HEK293 (cell line): ENCODE measurements around the gene POC1B.

Experiments used
- CTCF ChIA-PET: fragments of 350-600 bp; formaldehyde crosslinking; extraction: SDS; loops from one replicate; lab custom pipeline; 2021; ENCODE audit warnings: antibody characterized with exemption; lab: Yijun Ruan, JAX
- POLR2A ChIA-PET: fragments of 300-600 bp; formaldehyde crosslinking; extraction: SDS; loops from one replicate; lab custom pipeline; 2020; ENCODE audit warnings: antibody characterized with exemption, inconsistent platforms; lab: Yijun Ruan, JAX
- H3K27ac ChIP-seq: fragments of 200-500 bp; sonication (Bioruptor generic); 2 replicates; pipeline ENCODE4 v1.5.1; 2014; ENCODE audit warnings: low read depth, low read length, control low read depth, inconsistent platforms; ENCODE audit errors: extremely low read depth
- H3K36me3 ChIP-seq, 2 experiments: fragments of 200-500 bp in 1 of 2; sonication (Bioruptor generic) in 1 of 2; 1 replicate in 1 of 2; 2 replicates in 1 of 2; pipeline ENCODE4 v1.5.1; 2014 to 2017; ENCODE audit warnings: inconsistent platforms in 2 of 2, low read length in 2 of 2; ENCODE audit not compliant: control insufficient read depth in 2 of 2, insufficient read depth in 1 of 2
- H3K4me1 ChIP-seq: fragments of 200-500 bp; sonication (Bioruptor generic); 2 replicates; pipeline ENCODE4 v1.5.1; 2014; ENCODE audit warnings: mild to moderate bottlenecking, low read length, inconsistent platforms; ENCODE audit not compliant: control insufficient read depth, insufficient read depth
- H3K4me3 ChIP-seq: 2 replicates; pipeline ENCODE4 v1.5.1; 2011; ENCODE audit warnings: low read depth, mild to moderate bottlenecking, control low read depth, low read length, moderate library complexity
- H3K9me3 ChIP-seq: fragments of 200-500 bp; sonication (Bioruptor generic); 2 replicates; pipeline ENCODE4 v1.5.1; 2014; ENCODE audit warnings: low read depth, low read length, inconsistent platforms; ENCODE audit not compliant: control insufficient read depth, insufficient read depth
- CTCF ChIP-seq: fragments of 450-650 bp; formaldehyde crosslinking; IDR thresholded peaks from 2 replicates; pipeline ENCODE4 v1.5.1; 2016; ENCODE audit warnings: missing biosample characterization, missing genetic modification characterization
- GLI2 ChIP-seq: fragments of 450-650 bp; formaldehyde crosslinking; IDR thresholded peaks from 2 replicates; pipeline ENCODE4; 2017; ENCODE audit warnings: missing biosample characterization, missing genetic modification characterization, low read depth, borderline replicate concordance
- IKZF3 ChIP-seq: fragments of 450-650 bp; IDR thresholded peaks from 2 replicates; pipeline ENCODE4 v1.5.0; 2018; ENCODE audit warnings: missing biosample characterization, mild to moderate bottlenecking, missing genetic modification characterization, moderate library complexity
- PRDM6 ChIP-seq: fragments of 450-650 bp; formaldehyde crosslinking; IDR thresholded peaks from 2 replicates; pipeline ENCODE4 v1.5.1; 2017; ENCODE audit warnings: missing biosample characterization, missing genetic modification characterization
- ZBTB21 ChIP-seq: fragments of 450-650 bp; formaldehyde crosslinking; IDR thresholded peaks from 2 replicates; pipeline ENCODE4 v1.5.1; 2017; ENCODE audit warnings: missing biosample characterization, missing genetic modification characterization
- ZBTB26 ChIP-seq: fragments of 450-650 bp; formaldehyde crosslinking; optimal IDR thresholded peaks from 2 replicates; pipeline ENCODE3; 2016; ENCODE audit warnings: missing biosample characterization, mild to moderate bottlenecking, missing genetic modification characterization
- ZBTB6 ChIP-seq: fragments of 450-650 bp; formaldehyde crosslinking; IDR thresholded peaks from 2 replicates; pipeline ENCODE4 v1.5.1; 2017; ENCODE audit warnings: missing biosample characterization, missing genetic modification characterization
- ZBTB8A ChIP-seq: fragments of 450-650 bp; formaldehyde crosslinking; IDR thresholded peaks from 2 replicates; pipeline ENCODE4 v1.5.1; 2016; ENCODE audit warnings: missing biosample characterization, missing genetic modification characterization
- ZFHX2 ChIP-seq: fragments of 450-650 bp; formaldehyde crosslinking; conservative IDR thresholded peaks from 2 replicates; pipeline ENCODE4 v1.5.1; 2016; ENCODE audit warnings: missing biosample characterization, missing genetic modification characterization
- ZNF140 ChIP-seq: fragments of 450-650 bp; formaldehyde crosslinking; IDR thresholded peaks from 2 replicates; pipeline ENCODE4 v1.5.1; 2016; ENCODE audit warnings: missing biosample characterization, missing genetic modification characterization
- ZNF354C ChIP-seq: fragments of 450-650 bp; formaldehyde crosslinking; IDR thresholded peaks from 2 replicates; pipeline ENCODE4 v1.5.1; 2016; ENCODE audit warnings: missing biosample characterization, missing genetic modification characterization, low read depth, borderline replicate concordance
- ZNF423 ChIP-seq: fragments of 450-650 bp; formaldehyde crosslinking; IDR thresholded peaks from 2 replicates; pipeline ENCODE4 v1.5.1; 2016; ENCODE audit warnings: missing biosample characterization, missing genetic modification characterization
- ZNF488 ChIP-seq: fragments of 450-650 bp; formaldehyde crosslinking; IDR thresholded peaks from 2 replicates; pipeline ENCODE4 v1.5.1; 2016; ENCODE audit warnings: missing biosample characterization, missing genetic modification characterization
- ZNF555 ChIP-seq: fragments of 450-650 bp; formaldehyde crosslinking; conservative IDR thresholded peaks from 2 replicates; pipeline ENCODE4 v1.5.1; 2017; ENCODE audit warnings: missing biosample characterization, mild to moderate bottlenecking, missing genetic modification characterization, inconsistent platforms
- ZNF600 ChIP-seq: fragments of 450-650 bp; formaldehyde crosslinking; IDR thresholded peaks from 2 replicates; pipeline ENCODE4 v1.5.1; 2016; ENCODE audit warnings: missing biosample characterization, missing genetic modification characterization
- ZNF624 ChIP-seq: fragments of 450-650 bp; formaldehyde crosslinking; IDR thresholded peaks from 2 replicates; pipeline ENCODE4 v1.5.1; 2017; ENCODE audit warnings: missing biosample characterization, missing genetic modification characterization
- ZNF654 ChIP-seq: fragments of 450-650 bp; formaldehyde crosslinking; IDR thresholded peaks from 2 replicates; pipeline ENCODE4 v1.5.1; 2016; ENCODE audit warnings: low read depth, missing biosample characterization, missing genetic modification characterization
- ZNF658 ChIP-seq: fragments of 450-650 bp; formaldehyde crosslinking; IDR thresholded peaks from 2 replicates; pipeline ENCODE4; 2016; ENCODE audit warnings: missing biosample characterization, missing genetic modification characterization
- ZNF660 ChIP-seq: fragments of 450-650 bp; IDR thresholded peaks from 2 replicates; pipeline ENCODE4 v1.5.1; 2018; ENCODE audit warnings: missing biosample characterization, mild to moderate bottlenecking, missing genetic modification characterization
- ZNF677 ChIP-seq: fragments of 450-650 bp; IDR thresholded peaks from 2 replicates; pipeline ENCODE4 v1.5.0; 2018; ENCODE audit warnings: missing biosample characterization, mild to moderate bottlenecking, missing genetic modification characterization, moderate library complexity
- ZNF785 ChIP-seq: fragments of 450-650 bp; formaldehyde crosslinking; IDR thresholded peaks from 2 replicates; pipeline ENCODE4 v1.5.1; 2016; ENCODE audit warnings: missing biosample characterization, missing genetic modification characterization
- ZSCAN18 ChIP-seq: fragments of 450-650 bp; formaldehyde crosslinking; IDR thresholded peaks from 2 replicates; pipeline ENCODE4 v1.5.1; 2016; ENCODE audit warnings: missing biosample characterization, missing genetic modification characterization
- ZSCAN30 ChIP-seq: fragments of 450-650 bp; IDR thresholded peaks from 2 replicates; pipeline ENCODE4 v1.5.1; 2018; ENCODE audit warnings: missing biosample characterization, mild to moderate bottlenecking, missing genetic modification characterization, moderate library complexity

Gene POC1B

GRCh38 chr12:89529738-89530137, 3.9 kb upstream of the POC1B start:
- Histone ChIP-seq H3K9me3 (no peaks in the 10 kb centered on the region), H3K4me3 (no peak overlapping the region), H3K36me3 (no peaks in the 10 kb centered on the region), H3K4me1 (no peaks in the 10 kb centered on the region), H3K27ac (no peak overlapping the region)
- ChIA-PET CTCF (interaction anchor here (0.7 to 4.2 kb wide), 11 partner anchors 9 to 512 kb away, joined by 3 to 22 read pairs (median 4); no protein-coding TSS in a partner anchor), POLR2A (no interaction called here)
- TF ChIP-seq ZSCAN30 (tag by site-specific recombination), result 0 out of 2 replicates have a peak, but pooled peaks have one; percentile 32
- TF ChIP-seq CTCF (tag by site-specific recombination), result peak; percentile 44; the same call in 1 of the 2 replicates
- TF ChIP-seq ZNF677, result no peak
- peak; percentile 91 for TF ChIP-seq ZNF654 (tag by site-specific recombination)
- TF ChIP-seq ZNF423, result no peak
- TF ChIP-seq ZSCAN18, result no peak
- TF ChIP-seq ZNF660 (tag by site-specific recombination), result 0 out of 2 replicates have a peak, but pooled peaks have one; percentile 37
- TF ChIP-seq ZNF785, result no peak

- Histone ChIP-seq H3K27ac (no peak overlapping the region), H3K4me1 (no peaks in the 10 kb centered on the region), H3K9me3 (no peaks in the 10 kb centered on the region), H3K36me3 (peaks cover 0 to 6% of the 10 kb centered on the region in 2 experiments; a peak in 1 of 3 replicates), H3K4me3 (no peak overlapping the region)
- TF ChIP-seq ZNF354C (no peak), ZNF555 (no peak), ZNF488 (no peak), ZSCAN30 (tag by site-specific recombination) (no peak)
- ChIA-PET CTCF (interaction anchor here (0.8 to 4.7 kb wide), 5 partner anchors 58 to 511 kb away, joined by 3 to 22 read pairs (median 14); no protein-coding TSS in a partner anchor), POLR2A (no interaction called here)
Measured at GRCh38 chr12:89528434-89528833, 2.6 kb upstream of the POC1B start.

GRCh38 chr12:89525305-89525823, 483 bp downstream of the POC1B start:
- Histone ChIP-seq H3K4me3 (peak overlapping the region; percentile 87), H3K4me1 (no peaks in the 10 kb centered on the region), H3K36me3 (peaks cover 0 to 25% of the 10 kb centered on the region in 2 experiments; a peak in 1 of 3 replicates), H3K27ac (peak overlapping the region; percentile 78), H3K9me3 (no peaks in the 10 kb centered on the region)
- POLR2A ChIA-PET, result interaction anchor here (0.6 to 1.9 kb wide), 5 partner anchors 70 to 1587 kb away, joined by 3 to 4 read pairs (median 4); no protein-coding TSS in a partner anchor
- CTCF ChIA-PET, result interaction anchor here (0.6 to 4.7 kb wide), 12 partner anchors 9 to 899 kb away, joined by 3 to 18 read pairs (median 4); no protein-coding TSS in a partner anchor
- TF ChIP-seq ZBTB26 (tag by site-specific recombination) (peak; percentile 54), ZNF600 (tag by site-specific recombination) (peak; percentile 11; the same call in 1 of the 2 replicates), ZBTB8A (tag by site-specific recombination) (peak; percentile 88), IKZF3 (tag by site-specific recombination) (peak; percentile 10; the same call in 1 of the 2 replicates), PRDM6 (no peak), ZFHX2 (tag by site-specific recombination) (no peak), ZNF658 (no peak), GLI2 (0 out of 2 replicates have a peak, but pooled peaks have one; percentile 25), ZBTB6 (tag by site-specific recombination) (peak; percentile 59), ZNF140 (tag by site-specific recombination) (no peak), ZBTB21 (no peak), ZNF624 (tag by site-specific recombination) (no peak), ZNF423 (0 out of 2 replicates have a peak, but pooled peaks have one; percentile 55)
